ENCODE results near the gene EPHB2. TPM values are rescaled to one million over a fixed set of nuclear protein-coding genes. Genes with fewer than 3 reads are reported as not detected.

Gene EPHB2
- total and polyA plus RNA-seq, 9 donors: 10.7 to 31.7 (median 20.4) TPM

DNA sequence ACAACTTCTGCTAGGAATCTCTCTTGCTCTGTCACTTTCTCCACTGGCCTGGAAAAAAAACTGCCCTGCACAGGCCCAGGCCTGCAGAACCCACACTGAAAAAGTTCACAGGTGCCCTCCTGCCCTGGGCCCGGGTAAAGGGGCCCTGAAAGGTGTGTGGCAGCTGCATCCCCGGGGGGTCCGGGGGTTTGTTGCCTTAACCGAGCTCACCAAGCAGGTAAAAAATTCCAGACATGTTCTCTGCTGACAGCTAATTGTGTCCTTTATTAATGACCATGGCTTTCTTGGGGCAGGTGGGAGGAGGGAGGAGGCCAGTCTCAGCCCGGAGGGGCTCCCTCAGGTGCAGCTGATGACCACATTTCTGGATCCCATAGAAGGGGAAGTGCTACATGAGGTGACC is 139.1 kb downstream of the EPHB2 start:
- no peak overlapping the region for H3K27ac ChIP-seq (ENCODE audit: low read length)
- no peaks in the 10 kb centered on the region for H3K36me3 ChIP-seq (ENCODE audit: control insufficient read depth, insufficient read depth, low read length)
- no peaks in the 10 kb centered on the region for H3K9me3 ChIP-seq (replicated peaks; ENCODE audit: control insufficient read depth, low read depth, low read length)
- H3K4me1 ChIP-seq (ENCODE audit: control insufficient read depth, insufficient read depth, low read length): peaks cover 11% of the 10 kb centered on the region
- no peaks in the 10 kb centered on the region for H3K27me3 ChIP-seq (ENCODE audit: control insufficient read depth, insufficient read depth, low read length)
- 43% methylated on average over 1 of the region's 5 CpGs for WGBS (ENCODE audit: insufficient coverage)
- DNase-seq: no peak
- no peak overlapping the region for H3K4me3 ChIP-seq (ENCODE audit: low read length)

DNA sequence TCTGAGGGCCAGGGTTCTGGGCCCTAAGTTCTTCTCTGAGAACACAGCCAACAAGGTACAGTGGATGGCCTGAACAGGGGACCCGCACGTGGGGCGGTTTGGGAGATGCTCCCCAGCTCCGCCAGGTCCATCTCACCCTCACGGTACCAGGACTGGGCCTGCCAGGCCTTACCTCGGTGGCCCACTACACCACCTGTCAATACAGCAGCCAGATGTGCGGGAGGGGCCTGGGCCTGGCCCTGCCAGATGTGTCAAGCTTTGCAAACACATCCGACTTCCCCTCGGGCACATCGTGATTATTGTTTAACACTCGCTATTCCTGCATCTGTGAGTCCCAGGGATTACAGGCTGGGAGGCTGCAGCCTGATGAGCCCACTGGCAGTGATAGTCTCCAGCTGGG is 139.6 kb downstream of the EPHB2 start:
- no peaks in the 10 kb centered on the region for H3K9me3 ChIP-seq (replicated peaks; ENCODE audit: control insufficient read depth, low read depth, low read length)
- 60% methylated on average over 7 of the region's 11 CpGs for WGBS (ENCODE audit: insufficient coverage)
- H3K4me1 ChIP-seq (ENCODE audit: control insufficient read depth, insufficient read depth, low read length): peaks cover 11% of the 10 kb centered on the region
- H3K4me3 ChIP-seq (ENCODE audit: low read length): no peak overlapping the region
- H3K27ac ChIP-seq (ENCODE audit: low read length): no peak overlapping the region
- no peak for DNase-seq
- no peaks in the 10 kb centered on the region for H3K27me3 ChIP-seq (ENCODE audit: control insufficient read depth, insufficient read depth, low read length)
- H3K36me3 ChIP-seq (ENCODE audit: control insufficient read depth, insufficient read depth, low read length): no peaks in the 10 kb centered on the region

DNA sequence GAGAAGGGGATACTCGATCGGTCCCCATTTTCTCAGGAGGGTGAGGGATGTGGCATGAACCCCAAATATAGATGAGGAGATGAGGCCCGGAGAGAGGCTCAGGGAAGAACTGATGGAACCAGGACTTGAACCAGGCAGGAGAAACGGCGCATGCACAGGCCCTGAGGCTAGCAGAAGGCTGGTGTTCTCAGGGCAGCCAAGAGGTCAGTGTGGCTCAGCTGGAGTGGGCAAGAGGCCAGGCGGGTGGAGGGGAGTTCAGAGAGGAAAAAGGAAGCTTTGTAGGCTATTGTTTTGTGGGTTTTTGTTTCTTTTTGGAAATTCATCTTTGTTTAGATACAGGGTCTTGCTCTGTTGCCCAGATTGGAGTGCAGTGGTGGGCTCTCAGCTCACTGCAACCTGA is 140.0 kb downstream of the EPHB2 start:
- Histone ChIP-seq H3K4me1 (ENCODE audit: control insufficient read depth, insufficient read depth, low read length) (peaks cover 11% of the 10 kb centered on the region), H3K4me3 (ENCODE audit: low read length) (no peak overlapping the region), H3K9me3 (replicated peaks; ENCODE audit: control insufficient read depth, low read depth, low read length) (no peaks in the 10 kb centered on the region), H3K27ac (ENCODE audit: low read length) (no peak overlapping the region), H3K27me3 (ENCODE audit: control insufficient read depth, insufficient read depth, low read length) (no peaks in the 10 kb centered on the region), H3K36me3 (ENCODE audit: control insufficient read depth, insufficient read depth, low read length) (no peaks in the 10 kb centered on the region)
- 50% methylated on average over 5 of the region's 6 CpGs for WGBS (ENCODE audit: insufficient coverage)
- DNase-seq: peak; percentile 48

DNA sequence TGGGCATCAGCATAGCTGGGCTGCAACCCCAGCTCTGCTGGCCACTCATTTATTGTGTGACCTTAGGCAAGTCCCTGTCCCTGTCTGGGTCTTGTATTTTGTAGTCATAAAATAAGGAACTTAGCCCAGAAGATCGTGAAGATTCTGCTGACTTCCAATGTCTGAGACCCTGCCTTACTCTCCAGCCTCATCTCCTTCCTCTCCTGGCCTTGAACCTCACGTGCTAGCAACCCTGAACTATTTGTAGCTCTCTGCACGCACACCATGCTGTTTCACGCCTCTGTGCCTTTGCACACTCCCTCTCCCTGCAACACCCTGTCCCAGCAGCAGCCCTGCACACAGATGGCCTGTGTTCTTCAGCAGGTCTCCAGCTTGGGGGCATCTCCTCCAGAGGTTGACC is 140.9 kb downstream of the EPHB2 start:
- no peak overlapping the region for H3K4me3 ChIP-seq (ENCODE audit: low read length)
- H3K9me3 ChIP-seq (replicated peaks; ENCODE audit: control insufficient read depth, low read depth, low read length): no peaks in the 10 kb centered on the region
- H3K4me1 ChIP-seq (ENCODE audit: control insufficient read depth, insufficient read depth, low read length): peaks cover 11% of the 10 kb centered on the region
- no peaks in the 10 kb centered on the region for H3K36me3 ChIP-seq (ENCODE audit: control insufficient read depth, insufficient read depth, low read length)
- no peak overlapping the region for H3K27ac ChIP-seq (ENCODE audit: low read length)
- WGBS (ENCODE audit: insufficient coverage): 88% methylated on average over 4 of the region's 4 CpGs
- DNase-seq: no peak
- no peaks in the 10 kb centered on the region for H3K27me3 ChIP-seq (ENCODE audit: control insufficient read depth, insufficient read depth, low read length)

DNA sequence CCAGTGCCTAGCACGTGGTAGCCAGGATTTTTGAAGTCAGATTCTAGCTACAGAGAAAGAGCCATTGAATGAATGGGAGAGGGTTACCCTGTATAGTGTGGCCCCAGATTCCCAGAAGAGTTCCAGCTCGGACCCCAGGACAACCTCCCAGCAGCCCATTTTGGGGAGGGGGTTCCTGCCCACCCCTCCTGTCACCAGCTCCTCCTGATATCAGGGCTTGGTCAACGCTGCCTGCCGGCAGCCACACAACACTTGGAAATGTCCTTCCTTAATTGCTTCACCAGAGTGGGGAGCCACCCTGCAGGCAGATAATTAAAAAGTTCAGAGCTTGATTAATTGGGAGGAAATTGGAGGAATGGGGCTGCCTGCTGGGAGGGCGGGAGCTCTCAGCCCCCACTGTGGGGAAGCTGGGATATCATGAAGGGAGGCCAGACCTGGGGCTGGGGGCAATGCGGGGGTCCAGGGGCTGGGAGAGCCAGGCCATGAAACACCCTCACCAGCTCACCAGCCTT is 141.6 kb downstream of the EPHB2 start:
- H3K4me3 ChIP-seq (ENCODE audit: low read length): no peak overlapping the region
- no peaks in the 10 kb centered on the region for H3K27me3 ChIP-seq (ENCODE audit: control insufficient read depth, insufficient read depth, low read length)
- H3K9me3 ChIP-seq (replicated peaks; ENCODE audit: control insufficient read depth, low read depth, low read length): no peaks in the 10 kb centered on the region
- H3K27ac ChIP-seq (ENCODE audit: low read length): no peak overlapping the region
- DNase-seq: no peak
- WGBS (ENCODE audit: insufficient coverage): 60% methylated on average over 1 of the region's 6 CpGs
- peaks cover 3% of the 10 kb centered on the region for H3K36me3 ChIP-seq (ENCODE audit: control insufficient read depth, insufficient read depth, low read length)
- peaks cover 11% of the 10 kb centered on the region for H3K4me1 ChIP-seq (ENCODE audit: control insufficient read depth, insufficient read depth, low read length)

DNA sequence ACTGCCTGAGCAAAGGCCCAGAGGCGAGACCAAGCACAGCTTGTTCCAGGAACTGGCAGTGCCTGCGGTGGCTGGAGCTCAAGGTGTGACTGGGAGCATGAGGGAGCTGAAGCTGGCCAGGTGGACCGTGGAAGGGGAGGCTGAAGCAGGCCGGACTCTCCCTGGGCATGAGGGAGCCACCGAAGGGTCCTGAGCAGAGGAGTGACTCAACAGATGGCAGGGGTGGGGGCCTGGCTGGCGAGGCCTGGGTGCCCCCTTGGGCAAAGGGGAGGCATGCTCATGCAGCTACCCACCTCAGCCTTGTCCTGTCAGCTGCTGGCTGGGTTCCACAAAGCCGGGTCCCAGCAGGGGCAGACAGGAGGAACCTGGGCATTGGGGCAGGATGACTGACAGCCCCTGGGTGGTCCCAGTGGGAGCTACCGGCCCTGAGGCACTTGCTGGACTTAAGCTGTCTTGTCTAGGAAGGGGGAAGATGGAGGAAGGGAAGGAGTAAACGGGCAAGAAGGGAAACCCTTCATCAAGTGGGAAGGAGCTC is 143.1 kb downstream of the EPHB2 start:
- 71% methylated on average over 7 of the region's 9 CpGs for WGBS (ENCODE audit: insufficient coverage)

DNA sequence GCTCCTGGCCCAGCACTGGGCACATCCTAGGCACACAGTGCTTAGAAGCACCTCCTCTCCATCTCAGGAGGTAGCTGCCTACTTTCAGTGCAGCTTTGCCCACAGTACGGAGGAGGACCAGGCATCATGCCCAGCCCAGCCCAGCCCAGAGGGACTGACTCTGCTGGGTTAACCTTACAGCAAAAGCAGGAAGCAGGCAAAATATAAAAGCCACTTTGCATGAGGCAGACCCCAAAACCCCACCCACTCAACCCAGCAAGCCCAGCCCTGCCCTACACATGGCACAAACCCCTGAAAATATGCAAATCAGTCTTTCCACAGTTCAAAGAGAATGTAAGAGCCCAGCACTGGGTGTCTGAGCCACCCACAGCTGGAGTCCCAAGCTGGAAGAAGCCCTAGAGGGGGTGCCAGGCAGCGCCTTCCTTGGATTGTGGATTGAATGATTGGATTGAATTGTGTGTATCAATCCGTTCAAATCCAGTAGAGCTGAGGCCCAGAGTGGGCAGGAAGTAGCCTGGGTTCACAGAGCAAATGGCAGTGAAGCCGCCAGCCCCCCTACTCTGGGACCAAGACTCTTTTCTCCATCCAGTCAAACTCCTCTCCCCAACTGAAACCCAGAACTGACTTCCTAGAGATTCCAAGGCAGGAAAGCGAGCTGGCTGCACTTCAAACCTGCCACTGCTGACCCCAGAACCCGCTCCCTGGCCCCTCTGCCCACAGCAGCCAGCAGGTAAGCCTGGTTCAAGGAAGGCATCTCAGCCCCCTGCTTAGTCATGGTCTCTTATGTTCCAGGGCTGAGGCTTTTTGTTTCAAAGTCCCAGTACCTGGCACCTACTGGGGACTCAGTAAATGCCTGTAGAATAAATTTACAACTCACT is 144.3 kb downstream of the EPHB2 start:
- 75% methylated on average over 6 of the region's 6 CpGs for WGBS (ENCODE audit: insufficient coverage)
- H3K27ac ChIP-seq (ENCODE audit: low read length): no peak overlapping the region
- no peak for DNase-seq

More for the DNA sequence above, 143.1 kb downstream of the EPHB2 start:
- H3K36me3 ChIP-seq (ENCODE audit: control insufficient read depth, insufficient read depth, low read length): peaks cover 3% of the 10 kb centered on the region
- peaks cover 11% of the 10 kb centered on the region for H3K4me1 ChIP-seq (ENCODE audit: control insufficient read depth, insufficient read depth, low read length)
- no peak for DNase-seq
- no peak overlapping the region for H3K27ac ChIP-seq (ENCODE audit: low read length)
- H3K4me3 ChIP-seq (ENCODE audit: low read length): no peak overlapping the region
- no peaks in the 10 kb centered on the region for H3K9me3 ChIP-seq (replicated peaks; ENCODE audit: control insufficient read depth, low read depth, low read length)
- no peaks in the 10 kb centered on the region for H3K27me3 ChIP-seq (ENCODE audit: control insufficient read depth, insufficient read depth, low read length)

DNA sequence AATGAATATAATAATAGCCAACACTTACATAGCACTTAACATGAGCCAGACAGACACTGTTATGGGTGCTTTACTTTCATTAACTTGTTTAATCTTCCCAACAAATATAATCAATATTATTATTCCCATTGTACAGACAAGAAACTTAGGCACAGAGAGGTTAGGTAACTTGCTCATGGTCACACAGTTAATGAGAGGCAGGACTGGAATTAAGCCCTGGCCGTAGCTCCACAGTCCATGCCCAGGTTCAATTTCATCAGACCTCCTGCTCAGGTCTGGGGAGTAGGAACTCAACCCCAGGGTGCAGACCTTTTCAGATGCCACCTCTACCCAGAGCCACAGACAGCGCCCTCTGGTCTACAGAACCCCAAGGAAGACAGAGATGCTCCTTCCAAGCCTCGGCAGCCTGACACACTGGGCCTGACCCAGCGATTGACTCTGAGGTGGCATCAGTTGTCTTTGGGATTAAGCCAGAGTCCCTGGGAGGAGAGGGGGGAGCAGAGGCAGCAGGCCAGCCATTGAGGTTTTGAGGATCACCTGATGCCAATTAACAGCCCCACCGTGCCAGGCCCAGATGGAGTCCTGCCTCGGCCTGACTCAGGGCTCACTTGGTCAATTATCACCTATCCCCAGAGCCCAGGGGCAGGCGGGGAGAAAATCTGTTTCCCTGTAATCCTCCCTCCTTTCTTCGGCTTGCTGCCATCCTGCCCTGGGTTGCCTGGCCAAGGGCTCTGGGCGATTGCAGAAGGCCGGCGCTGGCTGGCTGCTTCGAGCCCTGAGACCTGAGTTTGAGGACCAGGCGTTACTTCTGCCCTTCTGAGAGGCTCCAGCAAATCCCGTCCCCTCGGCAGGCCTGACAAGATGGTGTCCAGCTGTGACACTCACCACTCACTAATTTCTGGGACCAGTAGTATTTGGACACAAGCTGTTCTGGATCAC is 145.3 kb downstream of the EPHB2 start:
- DNase-seq: no peak
- 64% methylated on average over 13 of the region's 15 CpGs for WGBS (ENCODE audit: insufficient coverage)
- H3K27ac ChIP-seq (ENCODE audit: low read length): no peak overlapping the region
- H3K4me1 ChIP-seq (ENCODE audit: control insufficient read depth, insufficient read depth, low read length): peaks cover under 1% of the 10 kb centered on the region
- no peak overlapping the region for H3K4me3 ChIP-seq (ENCODE audit: low read length)
- peaks cover 3% of the 10 kb centered on the region for H3K36me3 ChIP-seq (ENCODE audit: control insufficient read depth, insufficient read depth, low read length)
- H3K9me3 ChIP-seq (replicated peaks; ENCODE audit: control insufficient read depth, low read depth, low read length): no peaks in the 10 kb centered on the region
- no peaks in the 10 kb centered on the region for H3K27me3 ChIP-seq (ENCODE audit: control insufficient read depth, insufficient read depth, low read length)

More for the DNA sequence above, 144.3 kb downstream of the EPHB2 start:
- Histone ChIP-seq H3K27me3 (ENCODE audit: control insufficient read depth, insufficient read depth, low read length) (no peaks in the 10 kb centered on the region), H3K36me3 (ENCODE audit: control insufficient read depth, insufficient read depth, low read length) (peaks cover 3% of the 10 kb centered on the region), H3K4me1 (ENCODE audit: control insufficient read depth, insufficient read depth, low read length) (peaks cover 10% of the 10 kb centered on the region), H3K4me3 (ENCODE audit: low read length) (no peak overlapping the region), H3K9me3 (replicated peaks; ENCODE audit: control insufficient read depth, low read depth, low read length) (no peaks in the 10 kb centered on the region)

DNA sequence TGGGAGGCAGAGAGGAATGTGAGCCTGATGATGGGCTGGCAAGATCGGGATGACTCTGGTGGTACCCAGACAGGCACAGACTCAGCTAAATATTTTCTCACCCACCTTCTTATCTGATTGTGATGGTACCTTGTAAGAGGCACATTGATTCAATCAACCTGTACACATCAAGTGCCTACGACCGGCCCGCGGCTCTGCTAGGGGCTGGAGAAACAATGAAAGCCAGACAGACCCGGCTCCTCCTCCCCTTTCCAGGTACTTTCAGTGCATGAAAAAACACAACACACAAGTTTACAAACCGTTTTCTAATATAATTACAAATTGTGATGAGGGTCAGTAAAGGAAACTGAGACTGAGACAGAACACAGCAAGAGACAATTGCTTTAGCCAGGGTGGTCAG is 147.0 kb downstream of the EPHB2 start:
- peaks cover 3% of the 10 kb centered on the region for H3K36me3 ChIP-seq (ENCODE audit: control insufficient read depth, insufficient read depth, low read length)
- H3K4me3 ChIP-seq (ENCODE audit: low read length): no peak overlapping the region
- WGBS (ENCODE audit: insufficient coverage): no CpG with 5 or more reads among the region's 7 CpGs
- no peak overlapping the region for H3K27ac ChIP-seq (ENCODE audit: low read length)
- peaks cover 3% of the 10 kb centered on the region for H3K4me1 ChIP-seq (ENCODE audit: control insufficient read depth, insufficient read depth, low read length)
- no peak for DNase-seq
- H3K27me3 ChIP-seq (ENCODE audit: control insufficient read depth, insufficient read depth, low read length): no peaks in the 10 kb centered on the region
- no peaks in the 10 kb centered on the region for H3K9me3 ChIP-seq (replicated peaks; ENCODE audit: control insufficient read depth, low read depth, low read length)

DNA sequence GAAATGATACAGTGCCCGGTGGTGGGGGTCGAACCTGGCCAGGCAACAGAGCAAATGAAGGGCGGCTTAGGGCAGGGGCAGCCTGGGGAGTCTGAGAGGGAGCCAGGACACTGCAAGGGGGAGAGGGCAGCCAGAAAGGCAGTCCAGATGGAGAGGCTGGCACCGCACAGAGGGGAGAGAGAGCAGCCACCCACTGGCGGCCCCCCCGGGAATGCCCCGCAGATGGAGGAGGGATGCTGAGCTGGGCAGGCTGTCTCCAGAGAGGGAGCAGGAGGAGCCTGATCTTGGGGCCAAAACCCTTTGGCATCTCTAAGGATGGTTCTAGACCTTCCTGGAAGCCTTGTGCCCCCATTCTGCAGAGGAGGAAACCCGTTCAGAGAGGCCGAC is 149.8 kb downstream of the EPHB2 start:
- DNase-seq: no peak
- no peaks in the 10 kb centered on the region for H3K9me3 ChIP-seq (replicated peaks; ENCODE audit: control insufficient read depth, low read depth, low read length)
- H3K36me3 ChIP-seq (ENCODE audit: control insufficient read depth, insufficient read depth, low read length): peaks cover 12% of the 10 kb centered on the region
- H3K27ac ChIP-seq (ENCODE audit: low read length): no peak overlapping the region
- WGBS (ENCODE audit: insufficient coverage): 81% methylated on average over 9 of the region's 9 CpGs
- no peak overlapping the region for H3K4me3 ChIP-seq (ENCODE audit: low read length)
- no peaks in the 10 kb centered on the region for H3K27me3 ChIP-seq (ENCODE audit: control insufficient read depth, insufficient read depth, low read length)
- peaks cover 3% of the 10 kb centered on the region for H3K4me1 ChIP-seq (ENCODE audit: control insufficient read depth, insufficient read depth, low read length)
